Measurements from ENCODE around the gene EGFLAM. TPM values are rescaled to one million over a fixed set of nuclear protein-coding genes. Genes with fewer than 3 reads are reported as not detected.

Gene EGFLAM
- total and polyA plus RNA-seq, 2 donors (not counting 3 experiments of a cell fraction or from before 2014, with no cell fraction given), result 1.2 to 2.7 TPM

DNA sequence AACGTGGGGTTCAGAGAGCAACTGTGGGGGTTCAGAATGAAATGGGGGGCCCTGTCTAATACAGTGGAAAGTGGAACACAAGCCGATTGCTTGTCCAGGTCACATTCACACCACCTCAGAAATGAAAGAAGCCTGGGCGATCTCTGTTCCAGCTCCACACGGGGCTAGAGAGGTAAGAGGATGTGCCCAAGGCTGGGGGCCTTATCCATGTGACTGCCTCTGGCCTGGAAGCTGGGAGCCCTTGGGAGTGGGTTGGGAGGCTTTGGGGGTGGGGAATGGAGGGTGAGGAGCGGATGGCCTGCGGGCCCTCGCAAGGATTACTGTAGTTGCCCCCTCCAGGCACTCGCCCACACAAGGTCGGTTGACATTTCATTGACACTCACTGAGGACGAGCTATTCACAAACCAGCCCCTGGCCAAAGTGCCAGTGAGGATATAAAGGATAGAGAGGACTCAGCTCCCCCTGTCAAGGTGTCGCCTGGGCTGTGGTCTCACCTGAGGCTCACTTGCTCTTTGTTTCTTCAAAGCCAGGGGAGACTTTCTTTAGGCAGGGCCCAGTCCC lies 211.4 kb downstream of the EGFLAM start:
- FAIRE-seq (no peak), DNase-seq (ENCODE audit: low read depth, low spot score) (no peak)
- Histone ChIP-seq H3K79me2 (ENCODE audit: control insufficient read depth, insufficient read depth, low read length) (no peaks in the 10 kb centered on the region), H3K36me3 (ENCODE audit: control insufficient read depth in 2 of 2, extremely low read depth in 1 of 2, insufficient read depth in 2 of 2, low read length in 2 of 2) (no peaks in the 10 kb centered on the region), H3K4me2 (ENCODE audit: insufficient read depth, low read length) (no peak overlapping the region), H3K27ac (ENCODE audit: insufficient read depth, low read depth, low read length) (no peak overlapping the region), H3K9ac (replicated peaks; ENCODE audit: extremely low read depth, insufficient read depth, low read length) (no peak overlapping the region), H3K4me1 (ENCODE audit: control insufficient read depth, extremely low read depth, insufficient read depth, low read length) (peaks cover 41% of the 10 kb centered on the region), H3K4me3 (replicated peaks in 1 of 3; ENCODE audit: insufficient read depth in 1 of 3, low read depth in 1 of 3, low read length in 3 of 3) (no peak overlapping the region), H3K27me3 (ENCODE audit: control insufficient read depth in 2 of 2, insufficient read depth in 2 of 2, low read length in 2 of 2) (no peaks in the 10 kb centered on the region), H2AFZ (ENCODE audit: low read depth, low read length) (no peak overlapping the region), H3K9me3 (replicated peaks; ENCODE audit: control insufficient read depth, insufficient read depth, low read length) (no peaks in the 10 kb centered on the region), H3K9me1 (replicated peaks; ENCODE audit: control insufficient read depth, extremely low read depth, insufficient read depth, low read length) (no peaks in the 10 kb centered on the region), H4K20me1 (replicated peaks; ENCODE audit: control insufficient read depth, extremely low read depth, insufficient read depth, low read length) (no peaks in the 10 kb centered on the region)
- ChIA-PET CTCF (interaction anchor here (9.2 kb wide), 1 partner anchor 28 kb away, joined by 163 read pairs; no protein-coding TSS in a partner anchor), POLR2A (no interaction called here)
- TF ChIP-seq POLR2AphosphoS5 (IDR thresholded peaks at IDR 0.05; ENCODE audit: insufficient read depth, low read depth, low read length) (no peak), EZH2 (IDR thresholded peaks at IDR 0.05; ENCODE audit: borderline replicate concordance, low read depth, low read length, severe bottlenecking) (no peak), FOS (IDR thresholded peaks at IDR 0.05; ENCODE audit: borderline replicate concordance, insufficient read depth, low read length) (no peak), POLR2A (IDR thresholded peaks at IDR 0.05; ENCODE audit: low read depth, low read length) (no peak), JUN (IDR thresholded peaks at IDR 0.05; ENCODE audit: borderline replicate concordance, insufficient read depth, insufficient read length, low read depth) (no peak), MYC (IDR thresholded peaks at IDR 0.05; ENCODE audit: low read depth, low read length) (no peak), GATA2 (IDR thresholded peaks at IDR 0.05; ENCODE audit: insufficient read depth, insufficient read length, low read depth, low read length) (no peak)
- TF ChIP-seq, protein P1, sequence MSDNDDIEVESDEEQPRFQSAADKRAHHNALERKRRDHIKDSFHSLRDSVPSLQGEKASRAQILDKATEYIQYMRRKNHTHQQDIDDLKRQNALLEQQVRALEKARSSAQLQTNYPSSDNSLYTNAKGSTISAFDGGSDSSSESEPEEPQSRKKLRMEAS (IDR thresholded peaks at IDR 0.05; ENCODE audit: insufficient read depth, insufficient read length), result no peak
- TF ChIP-seq, protein P2, sequence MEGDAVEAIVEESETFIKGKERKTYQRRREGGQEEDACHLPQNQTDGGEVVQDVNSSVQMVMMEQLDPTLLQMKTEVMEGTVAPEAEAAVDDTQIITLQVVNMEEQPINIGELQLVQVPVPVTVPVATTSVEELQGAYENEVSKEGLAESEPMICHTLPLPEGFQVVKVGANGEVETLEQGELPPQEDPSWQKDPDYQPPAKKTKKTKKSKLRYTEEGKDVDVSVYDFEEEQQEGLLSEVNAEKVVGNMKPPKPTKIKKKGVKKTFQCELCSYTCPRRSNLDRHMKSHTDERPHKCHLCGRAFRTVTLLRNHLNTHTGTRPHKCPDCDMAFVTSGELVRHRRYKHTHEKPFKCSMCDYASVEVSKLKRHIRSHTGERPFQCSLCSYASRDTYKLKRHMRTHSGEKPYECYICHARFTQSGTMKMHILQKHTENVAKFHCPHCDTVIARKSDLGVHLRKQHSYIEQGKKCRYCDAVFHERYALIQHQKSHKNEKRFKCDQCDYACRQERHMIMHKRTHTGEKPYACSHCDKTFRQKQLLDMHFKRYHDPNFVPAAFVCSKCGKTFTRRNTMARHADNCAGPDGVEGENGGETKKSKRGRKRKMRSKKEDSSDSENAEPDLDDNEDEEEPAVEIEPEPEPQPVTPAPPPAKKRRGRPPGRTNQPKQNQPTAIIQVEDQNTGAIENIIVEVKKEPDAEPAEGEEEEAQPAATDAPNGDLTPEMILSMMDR (IDR thresholded peaks at IDR 0.05; ENCODE audit: extremely low read depth in 1 of 2, insufficient read depth in 1 of 2, low read depth in 1 of 2, low read length in 2 of 2), result no peak
- intact Hi-C loops (cut with micrococcal nuclease) (no loop called here), dilution Hi-C loops (cut with MboI; ENCODE audit: extremely low pct_ligation_motif_present, low sequenced_read_pairs) (no loop called here)
- no TSS peak for BruUV-seq (replicated peaks)
